OCI-LY7 (cell line): Measurements from ENCODE around the gene GLO1. TPM values are rescaled to one million over a fixed set of nuclear protein-coding genes. Genes with fewer than 3 reads are reported as not detected.

Experiments
- BruUV-seq: library from RNA; stranded (reverse); fragments of 400-500 nt; replicated peaks from 2 replicates; lab custom pipeline; 2021; lab: Mats Ljungman, UMichigan
- CTCF ChIA-PET: fragments of 300-600 bp; sonication (Branson Sonifier 250); formaldehyde crosslinking; loops from one replicate; lab custom pipeline; 2022; ENCODE audit warnings: antibody characterized with exemption; ENCODE audit not compliant: unreplicated experiment; lab: Charles Lee
- POLR2A ChIA-PET: fragments of 300-600 bp; sonication (Branson Sonifier 250); formaldehyde crosslinking; loops from one replicate; lab custom pipeline; 2022; ENCODE audit warnings: antibody characterized with exemption; lab: Charles Lee
- DNase-seq: peaks from one replicate; pipeline ENCODE4 v3.0.0-alpha.2; 2015; ENCODE audit warnings: low spot score
- H2AFZ ChIP-seq: fragments of 200-600 bp; sonication (generic), shearing (Covaris generic); 2 replicates; pipeline ENCODE4 v1.6.1; 2014; ENCODE audit warnings: mild to moderate bottlenecking, antibody characterized with exemption, low read length, moderate library complexity
- H3K27ac ChIP-seq: fragments of 200-600 bp; sonication (generic); 2 replicates; pipeline ENCODE4 v1.5.1; 2014; ENCODE audit warnings: mixed run types, low read depth, mild to moderate bottlenecking, moderate library complexity, low read length, inconsistent platforms; ENCODE audit not compliant: poor library complexity, severe bottlenecking
- H3K36me3 ChIP-seq: fragments of 200-600 bp; sonication (generic); 2 replicates; pipeline ENCODE4 v1.6.1; 2014; ENCODE audit warnings: mild to moderate bottlenecking, antibody characterized with exemption, low read length, moderate library complexity, mixed read lengths; ENCODE audit not compliant: insufficient read depth
- H3K4me1 ChIP-seq: fragments of 200-600 bp; sonication (generic); 2 replicates; pipeline ENCODE4 v1.5.1; 2014; ENCODE audit warnings: mild to moderate bottlenecking, low read length; ENCODE audit not compliant: insufficient read depth, poor library complexity, severe bottlenecking
- H3K4me2 ChIP-seq: fragments of 200-600 bp; sonication (generic); 2 replicates; pipeline ENCODE4 v1.6.1; 2014; ENCODE audit warnings: mild to moderate bottlenecking, low read length
- H3K4me3 ChIP-seq: fragments of 200-600 bp; sonication (generic); 2 replicates; pipeline ENCODE4 v1.5.1; 2014; ENCODE audit warnings: mild to moderate bottlenecking, low read depth, low read length; ENCODE audit not compliant: poor library complexity, severe bottlenecking
- H3K79me2 ChIP-seq: fragments of 200-600 bp; sonication (generic); 2 replicates; pipeline ENCODE4 v1.6.1; 2016; ENCODE audit warnings: low read depth, mild to moderate bottlenecking, low read length, moderate library complexity, mixed read lengths; ENCODE audit not compliant: insufficient read depth
- H3K9me2 ChIP-seq: fragments of 200-600 bp; sonication (generic); 2 replicates; pipeline ENCODE4 v1.6.1; 2016; ENCODE audit warnings: mild to moderate bottlenecking, low read length, mixed read lengths; ENCODE audit not compliant: insufficient read depth
- H3K9me3 ChIP-seq: fragments of 200-600 bp; sonication (generic); 2 replicates; pipeline ENCODE4 v1.6.1; 2014; ENCODE audit warnings: mild to moderate bottlenecking, mixed run types, low read length, mixed read lengths
- H4K20me1 ChIP-seq: fragments of 200-600 bp; sonication (generic); 2 replicates; pipeline ENCODE4 v1.6.1; 2014; ENCODE audit warnings: mild to moderate bottlenecking, antibody characterized with exemption, low read length, moderate library complexity, mixed read lengths; ENCODE audit not compliant: insufficient read depth
- EZH2phosphoT487 ChIP-seq: fragments of 200-600 bp; sonication (generic); IDR thresholded peaks from 2 replicates; pipeline ENCODE4 v1.6.1; 2018; ENCODE audit warnings: low read depth, borderline replicate concordance, mild to moderate bottlenecking, mixed run types, antibody characterized with exemption, low read length, moderate library complexity, mixed read lengths
- intact Hi-C: fragments of 100-400 bp; cut with micrococcal nuclease; formaldehyde crosslinking; loops from one replicate; pipeline ENCODE4 v1.10.0; 2022; ENCODE audit not compliant: unreplicated experiment
- total RNA-seq, 2 experiments: library from RNA; depleted of rRNA in 1 of 2; stranded (reverse); fragments of >200 nt in 1 of 2; shearing (Covaris generic) in 1 of 2; gene quantifications; 2 replicates each; pipeline ENCODE4 v1.2.3, GENCODE V29; 2014 to 2022
- TF ChIP-seq, protein P1 (sequence below): fragments of 200-600 bp; sonication (generic); conservative IDR thresholded peaks from 2 replicates; pipeline ENCODE4 v1.5.1; 2014; ENCODE audit warnings: mild to moderate bottlenecking, antibody characterized with exemption, low read length, moderate library complexity, mixed read lengths

The GLO1 gene
- total RNA-seq, 2 experiments from 2014 or later: 92.2 to 93.2 TPM

DNA sequence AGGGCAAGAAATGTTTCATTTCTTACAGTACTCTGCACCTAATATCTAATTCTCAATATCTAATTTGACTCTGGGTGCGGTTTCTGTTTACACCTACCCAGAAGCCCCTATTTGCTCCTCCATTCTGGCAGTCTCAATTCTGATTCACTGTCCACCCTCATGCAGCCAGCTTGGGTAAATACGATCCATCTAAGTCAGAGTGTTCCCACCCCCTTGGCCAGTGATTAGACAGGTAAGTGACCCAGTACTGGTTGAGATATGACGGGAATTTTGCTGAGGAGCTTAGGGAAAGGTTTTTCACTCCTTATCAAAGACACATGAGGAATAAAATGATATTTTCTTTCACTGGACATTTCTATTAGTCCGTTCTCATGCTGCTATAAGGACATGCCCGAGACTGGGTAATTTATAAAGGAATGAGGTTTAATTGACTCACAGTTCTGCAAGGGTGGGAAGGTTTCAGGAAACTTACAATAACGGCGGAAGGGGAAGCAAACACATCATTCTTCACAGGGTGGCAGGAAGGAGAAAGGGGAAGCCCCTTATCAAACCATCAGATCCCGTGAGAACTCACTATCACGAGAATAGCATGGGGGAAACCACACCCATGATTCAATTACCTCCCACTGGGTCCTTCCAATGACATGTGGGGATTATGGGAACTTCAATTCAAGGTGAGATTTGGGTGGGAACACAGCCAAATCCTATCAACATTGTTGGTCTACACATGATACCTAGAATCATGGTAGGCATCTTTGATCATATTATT lies 29.4 kb downstream of the GLO1 start:
- Histone ChIP-seq H3K4me2 (no peak overlapping the region), H3K4me3 (no peak overlapping the region), H3K79me2 (no peaks in the 10 kb centered on the region), H3K9me2 (no peaks in the 10 kb centered on the region), H3K36me3 (peaks cover 43% of the 10 kb centered on the region), H3K9me3 (no peaks in the 10 kb centered on the region), H4K20me1 (no peaks in the 10 kb centered on the region), H2AFZ (no peak overlapping the region), H3K4me1 (peaks cover 6% of the 10 kb centered on the region), H3K27ac (no peak overlapping the region)
- ChIA-PET CTCF (no interaction called here), POLR2A (no interaction called here)
- BruUV-seq: no TSS peak
- DNase-seq: no peak
- intact Hi-C loops: loop anchor here (2.0 kb wide), 1 partner anchor 183 kb away; no protein-coding TSS in a partner anchor
- TF ChIP-seq EZH2phosphoT487: no peak
- TF ChIP-seq, protein P1, sequence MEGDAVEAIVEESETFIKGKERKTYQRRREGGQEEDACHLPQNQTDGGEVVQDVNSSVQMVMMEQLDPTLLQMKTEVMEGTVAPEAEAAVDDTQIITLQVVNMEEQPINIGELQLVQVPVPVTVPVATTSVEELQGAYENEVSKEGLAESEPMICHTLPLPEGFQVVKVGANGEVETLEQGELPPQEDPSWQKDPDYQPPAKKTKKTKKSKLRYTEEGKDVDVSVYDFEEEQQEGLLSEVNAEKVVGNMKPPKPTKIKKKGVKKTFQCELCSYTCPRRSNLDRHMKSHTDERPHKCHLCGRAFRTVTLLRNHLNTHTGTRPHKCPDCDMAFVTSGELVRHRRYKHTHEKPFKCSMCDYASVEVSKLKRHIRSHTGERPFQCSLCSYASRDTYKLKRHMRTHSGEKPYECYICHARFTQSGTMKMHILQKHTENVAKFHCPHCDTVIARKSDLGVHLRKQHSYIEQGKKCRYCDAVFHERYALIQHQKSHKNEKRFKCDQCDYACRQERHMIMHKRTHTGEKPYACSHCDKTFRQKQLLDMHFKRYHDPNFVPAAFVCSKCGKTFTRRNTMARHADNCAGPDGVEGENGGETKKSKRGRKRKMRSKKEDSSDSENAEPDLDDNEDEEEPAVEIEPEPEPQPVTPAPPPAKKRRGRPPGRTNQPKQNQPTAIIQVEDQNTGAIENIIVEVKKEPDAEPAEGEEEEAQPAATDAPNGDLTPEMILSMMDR: no peak

DNA sequence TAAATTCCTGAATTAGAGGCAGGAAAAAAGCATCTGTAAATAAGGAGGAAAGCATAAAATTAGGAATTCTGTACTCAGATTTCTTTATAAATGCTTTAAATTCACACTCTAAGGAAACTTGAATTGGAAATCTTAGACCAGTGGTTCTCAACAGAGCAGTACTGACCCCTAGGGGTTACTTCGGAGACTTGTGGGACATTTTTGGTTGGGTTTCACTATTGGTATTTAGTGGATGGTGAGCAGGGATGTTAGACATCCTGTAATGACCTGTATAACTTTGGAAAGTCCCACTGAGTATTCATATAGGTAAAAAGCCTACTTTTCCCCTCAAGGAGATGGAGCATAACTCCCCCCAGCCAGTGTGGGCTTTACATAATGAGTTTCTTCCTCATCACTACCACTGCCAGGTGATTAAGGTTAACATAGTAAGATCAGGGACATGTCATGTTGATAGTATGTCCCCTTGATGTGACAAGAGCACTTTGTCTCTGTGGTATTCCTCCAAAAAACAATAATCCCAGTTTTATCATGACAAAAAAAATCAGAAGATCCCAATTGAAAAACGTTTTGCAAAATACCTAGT lies 31.0 kb downstream of the GLO1 start:
- no peaks in the 10 kb centered on the region for H3K9me3 ChIP-seq
- H3K36me3 ChIP-seq: peaks cover 27% of the 10 kb centered on the region
- no peaks in the 10 kb centered on the region for H3K9me2 ChIP-seq
- H3K4me2 ChIP-seq: no peak overlapping the region
- no peak overlapping the region for H3K4me3 ChIP-seq
- ChIA-PET CTCF (no interaction called here), POLR2A (no interaction called here)
- H4K20me1 ChIP-seq: no peaks in the 10 kb centered on the region
- BruUV-seq: no TSS peak
- H3K4me1 ChIP-seq: peaks cover 1% of the 10 kb centered on the region
- TF ChIP-seq, protein P1: peak; percentile 89
- no peak for TF ChIP-seq EZH2phosphoT487
- no peak overlapping the region for H2AFZ ChIP-seq
- no peaks in the 10 kb centered on the region for H3K79me2 ChIP-seq
- peak; percentile 62 for DNase-seq
- intact Hi-C loops: loop anchor here (2.0 kb wide), 1 partner anchor 181 kb away; no protein-coding TSS in a partner anchor
- no peak overlapping the region for H3K27ac ChIP-seq
